Liver (tissue), 9 donors: Measurements from ENCODE around the gene ZNF219. TPM values are rescaled to one million over a fixed set of nuclear protein-coding genes. Genes with fewer than 3 reads are reported as not detected.

Source experiments
- DNase-seq: peaks from one replicate; pipeline ENCODE4 v3.0.0-alpha.2; 2017; ENCODE audit warnings: low spot score
- H3K27ac ChIP-seq, 2 donors: one replicate each; pipeline ENCODE4 v1.7.0; 2013; ENCODE audit warnings: inconsistent platforms in 2 of 2, low read length in 2 of 2, control low read depth in 1 of 2, low read depth in 1 of 2, mild to moderate bottlenecking in 1 of 2
- H3K27me3 ChIP-seq, 4 donors: one replicate each; pipeline versions ENCODE4 v1.6.1 to v1.7.0; 2013; ENCODE audit warnings: low read length in 3 of 4, inconsistent platforms in 1 of 4, mild to moderate bottlenecking in 1 of 4, moderate library complexity in 1 of 4; ENCODE audit not compliant: control insufficient read depth in 4 of 4, insufficient read depth in 4 of 4
- H3K36me3 ChIP-seq, 4 donors: one replicate each; pipeline versions ENCODE4 v1.6.1 to v1.7.0; 2013; ENCODE audit warnings: low read length in 3 of 4, mild to moderate bottlenecking in 3 of 4, low read depth in 1 of 4, moderate library complexity in 1 of 4; ENCODE audit not compliant: control insufficient read depth in 4 of 4, insufficient read depth in 3 of 4
- H3K4me1 ChIP-seq, 4 donors: one replicate each; pipeline versions ENCODE4 v1.6.1 to v1.7.0; 2013; ENCODE audit warnings: low read length in 3 of 4, mild to moderate bottlenecking in 3 of 4, moderate library complexity in 1 of 4; ENCODE audit not compliant: control insufficient read depth in 4 of 4, insufficient read depth in 4 of 4
- H3K4me3 ChIP-seq, 3 donors: one replicate each; pipeline versions ENCODE4 v1.6.1 to v1.7.0; 2013; ENCODE audit warnings: low read length in 3 of 3, control low read depth in 1 of 3, low read depth in 1 of 3, mild to moderate bottlenecking in 1 of 3
- H3K9ac ChIP-seq, 2 donors: one replicate each; pipeline ENCODE4 v1.7.0; 2013; ENCODE audit warnings: low read length in 2 of 2, mild to moderate bottlenecking in 2 of 2, moderate library complexity in 2 of 2, control low read depth in 1 of 2, low read depth in 1 of 2
- H3K9me3 ChIP-seq, 4 donors: one replicate each; pipeline versions ENCODE4 v1.6.1 to v1.7.0; 2013; ENCODE audit warnings: low read length in 3 of 4; ENCODE audit not compliant: control insufficient read depth in 4 of 4
- GABPA ChIP-seq, 2 donors: IDR thresholded peaks in 1 of 2; conservative IDR thresholded peaks in 1 of 2; 2 replicates each; pipeline ENCODE4 v1.6.1; 2016; ENCODE audit warnings: antibody characterized with exemption in 2 of 2, mild to moderate bottlenecking in 1 of 2, moderate library complexity in 1 of 2
- JUND ChIP-seq, 2 donors: IDR thresholded peaks; 2 replicates each; pipeline ENCODE4 v1.6.1; 2016; ENCODE audit warnings: antibody characterized with exemption in 2 of 2
- NR2F2 ChIP-seq: IDR thresholded peaks from 2 replicates; pipeline ENCODE4 v1.6.1; 2016; ENCODE audit warnings: antibody characterized with exemption
- RAD21 ChIP-seq, 2 donors: IDR thresholded peaks; 2 replicates each; pipeline ENCODE4 v1.6.1; 2016; ENCODE audit warnings: antibody characterized with exemption in 2 of 2, mild to moderate bottlenecking in 2 of 2
- RXRA ChIP-seq, 2 donors: IDR thresholded peaks; 2 replicates each; pipeline ENCODE4 v1.6.1; 2017 to 2018; ENCODE audit warnings: antibody characterized with exemption in 2 of 2, mild to moderate bottlenecking in 1 of 2
- SP1 ChIP-seq: IDR thresholded peaks from 2 replicates; pipeline ENCODE4 v1.6.1; 2018; ENCODE audit warnings: antibody characterized with exemption, mild to moderate bottlenecking
- YY1 ChIP-seq: IDR thresholded peaks from 2 replicates; pipeline ENCODE4 v1.6.1; 2016; ENCODE audit warnings: antibody characterized with exemption, mild to moderate bottlenecking
- WGBS: extraction: QIAGEN DNeasy Blood & Tissue Kit; methylation state at CpG from one replicate; pipeline ENCODE4 v1.1.7; 2013; 5-methylcytosine and 5-hydroxymethylcytosine counted together
- polyA plus RNA-seq, 2 donors: library from polyadenylated mRNA; stranded (reverse) in 1 of 2; unstranded in 1 of 2; fragments of 200-250 nt in 1 of 2; fragments of >200 nt in 1 of 2; fragmentation: Nextera tagmentation in 1 of 2; extraction: Ambion mirVana in 1 of 2; gene quantifications; one replicate each; pipeline versions ENCODE4 v1.2.1 to v1.2.3, GENCODE V29; 2013 to 2015
- total RNA-seq, 2 donors: library from RNA; depleted of rRNA; stranded (reverse); fragments of >200 nt; gene quantifications; one replicate each; pipeline ENCODE4 v1.2.3, GENCODE V29; 2014
- TF ChIP-seq, protein P1 (sequence below): IDR thresholded peaks from 2 replicates; pipeline ENCODE4 v1.6.1; 2016; ENCODE audit warnings: antibody characterized with exemption
- TF ChIP-seq, protein P2 (sequence below): fragments of 150-350 bp; IDR thresholded peaks from 2 replicates; pipeline ENCODE4 v1.5.1; 2017; ENCODE audit warnings: improper control_type of control experiment, low read depth, low read length; ENCODE audit not compliant: missing input control
- TF ChIP-seq, protein P3 (sequence below): IDR thresholded peaks from 2 replicates; pipeline ENCODE4 v1.6.1; 2016; ENCODE audit warnings: antibody characterized with exemption
- donor health status: healthy.
- donor health status: healthy.
- donor health status: healthy.
- donor health status: healthy.
- donor health status: healthy.

Gene ZNF219
- total and polyA plus RNA-seq, 4 donors: 1.3 to 10.5 (median 5.5) TPM

DNA sequence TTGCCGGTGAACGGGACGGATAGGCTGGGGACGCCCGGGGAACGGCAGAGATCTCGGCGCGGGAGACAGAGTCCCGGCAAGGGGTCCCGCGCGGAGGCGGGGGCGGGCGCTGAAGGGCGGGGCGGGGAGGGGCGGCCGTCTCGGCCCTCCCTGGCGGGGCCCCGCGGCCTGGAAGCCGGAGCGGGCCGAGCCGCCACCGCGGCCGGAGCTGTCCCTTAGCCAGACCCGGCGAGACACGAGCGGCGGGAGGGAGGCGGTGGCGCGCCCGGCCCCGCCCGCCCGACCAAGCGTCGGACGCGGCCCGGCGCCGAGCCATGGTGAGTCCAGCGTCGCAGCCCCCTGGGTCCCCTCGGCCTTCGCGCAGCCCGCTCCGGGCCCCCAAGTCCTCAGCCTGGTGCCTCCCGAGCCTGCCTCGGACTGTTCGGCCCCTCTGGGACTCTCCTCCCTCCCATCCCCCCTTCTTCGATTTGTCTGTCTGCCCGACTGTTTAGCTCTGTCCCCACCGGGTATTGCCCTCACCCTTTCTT lies 28.3 kb downstream of the ZNF219 start, which contains the start of gene ARHGEF40:
ARHGEF40 (plus strand) TSS at position 222 of the 527 bp plus-strand sequence; CDS start at position 315, 93 bp downstream.
- Histone ChIP-seq H3K4me3 (peak within 1 kb of the TSS; percentile 65 to 83 (median 77)), H3K36me3 (peaks cover 0 to 8% (median under 1%) of the 10 kb centered on the region in 4 donors), H3K27me3 (no peaks in the 10 kb centered on the region), H3K9me3 (no peaks in the 10 kb centered on the region), H3K4me1 (peaks cover 9 to 59% (median 45%) of the 10 kb centered on the region in 4 donors), H3K9ac (peak within 1 kb of the TSS in 1 of 2 donors; percentile 56), H3K27ac (peak within 1 kb of the TSS; percentile 73 to 85)
- TF ChIP-seq, protein P1, sequence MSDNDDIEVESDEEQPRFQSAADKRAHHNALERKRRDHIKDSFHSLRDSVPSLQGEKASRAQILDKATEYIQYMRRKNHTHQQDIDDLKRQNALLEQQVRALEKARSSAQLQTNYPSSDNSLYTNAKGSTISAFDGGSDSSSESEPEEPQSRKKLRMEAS: no peak
- TF ChIP-seq SP1 (no peak), NR2F2 (no peak), JUND (IDR thresholded peaks at IDR 0.05) (no peak), YY1 (no peak)
- TF ChIP-seq, protein P2, sequence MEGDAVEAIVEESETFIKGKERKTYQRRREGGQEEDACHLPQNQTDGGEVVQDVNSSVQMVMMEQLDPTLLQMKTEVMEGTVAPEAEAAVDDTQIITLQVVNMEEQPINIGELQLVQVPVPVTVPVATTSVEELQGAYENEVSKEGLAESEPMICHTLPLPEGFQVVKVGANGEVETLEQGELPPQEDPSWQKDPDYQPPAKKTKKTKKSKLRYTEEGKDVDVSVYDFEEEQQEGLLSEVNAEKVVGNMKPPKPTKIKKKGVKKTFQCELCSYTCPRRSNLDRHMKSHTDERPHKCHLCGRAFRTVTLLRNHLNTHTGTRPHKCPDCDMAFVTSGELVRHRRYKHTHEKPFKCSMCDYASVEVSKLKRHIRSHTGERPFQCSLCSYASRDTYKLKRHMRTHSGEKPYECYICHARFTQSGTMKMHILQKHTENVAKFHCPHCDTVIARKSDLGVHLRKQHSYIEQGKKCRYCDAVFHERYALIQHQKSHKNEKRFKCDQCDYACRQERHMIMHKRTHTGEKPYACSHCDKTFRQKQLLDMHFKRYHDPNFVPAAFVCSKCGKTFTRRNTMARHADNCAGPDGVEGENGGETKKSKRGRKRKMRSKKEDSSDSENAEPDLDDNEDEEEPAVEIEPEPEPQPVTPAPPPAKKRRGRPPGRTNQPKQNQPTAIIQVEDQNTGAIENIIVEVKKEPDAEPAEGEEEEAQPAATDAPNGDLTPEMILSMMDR: no peak
- under 1% methylated on average over 63 of the region's 63 CpGs for WGBS
- peak; percentile 51 for DNase-seq

DNA sequence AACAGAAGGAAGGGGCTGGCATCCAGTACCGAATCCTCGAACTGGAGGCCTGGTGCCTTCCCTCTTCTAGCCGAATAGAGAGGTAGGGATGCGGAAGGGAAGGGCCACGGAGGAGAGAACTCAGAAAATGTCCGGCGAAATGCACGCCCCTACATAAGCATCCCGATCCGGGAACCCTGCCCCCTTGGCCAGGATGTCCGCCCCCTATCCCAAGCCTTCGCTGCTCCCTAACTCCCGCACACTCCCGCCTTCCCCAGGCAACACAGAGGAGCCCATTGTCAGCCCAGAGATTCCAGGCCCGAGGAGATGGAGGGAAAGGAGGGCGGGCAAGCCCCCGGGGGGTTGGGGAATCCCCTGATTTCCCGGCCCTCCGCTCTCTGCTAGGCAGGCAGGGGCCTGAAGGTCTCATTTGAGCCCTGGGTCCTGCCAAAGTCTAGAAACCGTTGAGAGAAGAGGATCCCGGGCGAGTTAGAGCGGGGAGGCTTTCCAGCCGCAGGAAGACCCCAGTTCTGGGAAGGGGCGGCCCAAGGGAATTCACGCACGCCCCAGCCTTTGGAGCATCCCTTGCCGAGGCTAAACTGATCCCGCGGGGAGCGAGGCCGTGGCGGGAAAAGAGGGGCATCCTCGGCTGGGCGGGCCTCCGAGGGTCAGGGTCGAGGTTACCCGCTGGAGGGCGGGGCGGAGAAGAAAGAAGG lies 28.9 kb downstream of the ZNF219 start:
- Histone ChIP-seq H3K4me1 (peaks cover 11 to 59% (median 45%) of the 10 kb centered on the region in 4 donors), H3K9ac (no peak overlapping the region), H3K4me3 (peak overlapping the region; percentile 42 to 83 (median 57)), H3K27ac (peak overlapping the region; percentile 61 to 73), H3K9me3 (no peaks in the 10 kb centered on the region), H3K27me3 (no peaks in the 10 kb centered on the region), H3K36me3 (peaks cover 0 to 6% (median under 1%) of the 10 kb centered on the region in 4 donors)
- DNase-seq: no peak
- TF ChIP-seq, protein P3, sequence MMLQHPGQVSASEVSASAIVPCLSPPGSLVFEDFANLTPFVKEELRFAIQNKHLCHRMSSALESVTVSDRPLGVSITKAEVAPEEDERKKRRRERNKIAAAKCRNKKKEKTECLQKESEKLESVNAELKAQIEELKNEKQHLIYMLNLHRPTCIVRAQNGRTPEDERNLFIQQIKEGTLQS: no peak
- no peak for TF ChIP-seq SP1
- TF ChIP-seq YY1: no peak
- WGBS: 9% methylated on average over 40 of the region's 40 CpGs

DNA sequence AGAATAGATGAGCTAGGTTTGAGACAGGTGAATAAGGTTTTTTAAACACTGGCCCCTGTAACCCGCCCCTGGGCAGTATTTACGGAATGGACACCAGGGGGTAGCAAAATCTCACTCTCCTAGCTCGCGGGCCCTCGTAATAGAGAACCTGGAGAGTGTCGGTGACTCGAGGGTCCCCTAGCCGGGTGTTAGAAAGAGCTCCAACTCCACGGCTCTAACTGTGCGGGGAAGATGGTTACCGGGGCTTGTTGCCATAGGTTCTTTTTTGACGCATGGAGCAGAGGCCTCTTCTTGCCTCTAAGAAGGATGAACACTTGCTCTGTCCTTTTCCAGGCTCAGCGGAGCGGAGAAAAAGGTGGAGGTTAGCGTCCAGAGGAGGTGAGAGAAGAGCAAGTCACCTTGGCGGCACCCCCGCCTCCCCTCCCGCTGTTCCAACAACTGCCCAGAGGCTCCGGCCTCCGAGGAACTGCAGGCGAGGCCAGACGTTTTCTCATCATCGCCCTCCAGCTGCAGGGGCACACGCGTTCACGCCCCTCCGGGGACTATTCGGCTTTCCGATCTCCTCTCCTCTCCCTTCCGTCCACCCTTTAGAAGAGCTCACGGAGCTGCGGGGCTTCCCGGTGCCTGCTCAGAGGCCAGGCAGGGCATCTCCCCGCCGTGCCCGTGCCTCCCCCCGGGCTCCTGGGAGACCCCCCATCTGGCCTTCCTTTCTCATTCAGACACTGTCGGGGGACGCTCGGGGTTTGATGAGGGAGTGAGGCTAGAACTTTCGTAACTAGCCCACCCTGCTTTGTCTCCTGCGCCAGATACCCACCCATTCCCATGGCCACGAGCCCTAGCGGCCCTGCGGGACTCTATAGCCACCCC lies 29.7 kb downstream of the ZNF219 start:
- no peak for DNase-seq
- no peaks in the 10 kb centered on the region for H3K9me3 ChIP-seq
- no peaks in the 10 kb centered on the region for H3K27me3 ChIP-seq
- peak overlapping the region in 1 of 3 donors; percentile 83 for H3K4me3 ChIP-seq
- no peak for TF ChIP-seq RXRA (IDR thresholded peaks at IDR 0.05)
- TF ChIP-seq, protein P2: peak; percentile 64
- TF ChIP-seq RAD21 (IDR thresholded peaks at IDR 0.05): peak; percentile 79 to 86
- no peak for TF ChIP-seq GABPA (IDR thresholded peaks at IDR 0.05 in 1 of 2, conservative IDR thresholded peaks at IDR 0.05 in 1 of 2)
- TF ChIP-seq, protein P3: no peak
- peaks cover 0 to 4% (median 0%) of the 10 kb centered on the region in 4 donors for H3K36me3 ChIP-seq
- 20% methylated on average over 45 of the region's 45 CpGs for WGBS
- H3K4me1 ChIP-seq: peaks cover 11 to 59% (median 46%) of the 10 kb centered on the region in 4 donors
- peak overlapping the region; percentile 61 to 73 for H3K27ac ChIP-seq
- no peak overlapping the region for H3K9ac ChIP-seq
